ENCODE measurements around the gene MYO1H. TPM values are rescaled to one million over a fixed set of nuclear protein-coding genes. Genes with fewer than 3 reads are reported as not detected.

The MYO1H gene
- total and polyA plus RNA-seq, 2 of the 13 experiments (the other 11 are each of a cell fraction or from before 2014, with no cell fraction given) = not detected

GRCh38 chr12:109302358-109302757 is 45.3 kb upstream of the MYO1H start:
- Histone ChIP-seq H2AFZ (ENCODE audit: low read length) (no peak overlapping the region), H3K9me3 (ENCODE audit: low read length) (no peaks in the 10 kb centered on the region), H3K27me3 (ENCODE audit: control insufficient read depth in 1 of 2, insufficient read depth in 2 of 2, low read length in 2 of 2) (peaks cover 0 to 13% of the 10 kb centered on the region in 2 experiments; a peak in 3 of 5 replicates), H4K20me1 (ENCODE audit: insufficient read depth, low read length) (no peaks in the 10 kb centered on the region), H3K4me1 (ENCODE audit: insufficient read depth, low read length) (peaks cover 21% of the 10 kb centered on the region), H3K27ac (ENCODE audit: extremely low read length, insufficient read depth, low read length) (no peak overlapping the region), H3K79me2 (ENCODE audit: insufficient read depth, low read length) (no peaks in the 10 kb centered on the region), H3K36me3 (replicated peaks in 1 of 2; ENCODE audit: control insufficient read depth in 1 of 2, insufficient read depth in 2 of 2, low read length in 2 of 2) (no peaks in the 10 kb centered on the region), H3K4me3 (replicated peaks in 1 of 3; ENCODE audit: insufficient read depth in 1 of 3, low read depth in 2 of 3, low read length in 3 of 3) (no peak overlapping the region), H3K4me2 (ENCODE audit: low read depth, low read length) (no peak overlapping the region), H3K9ac (ENCODE audit: insufficient read depth, low read depth, low read length) (no peak overlapping the region)
- in situ Hi-C loops (cut with HindIII; ENCODE audit: extremely low pct_ligation_motif_present, low pct_unique_long_range_greater_than_20kb) = no loop called here
- TF ChIP-seq ZNF768 (CRISPR knock-in tag; IDR thresholded peaks at IDR 0.05) (peak; percentile 86; the same call in 1 of the 2 replicates), ZFP36 (IDR thresholded peaks at IDR 0.05; ENCODE audit: borderline replicate concordance, low read depth, low read length, partially characterized antibody) (peak; percentile 12), CTCF (CRISPR knock-in tag; IDR thresholded peaks at IDR 0.05) (peak; percentile 14; the same call in 1 of the 2 replicates), MATR3 (CRISPR knock-in tag; IDR thresholded peaks at IDR 0.05) (no peak)
- no TSS peak for BruUV-seq (replicated peaks)
- CTCF ChIA-PET (ENCODE audit: low intra/inter-chr PET ratio, low total read pairs) = no interaction called here
- ATAC-seq (no peak), DNase-seq (ENCODE audit: low spot score) (no peak), FAIRE-seq (no peak)
- 11% methylated on average over 2 of the region's 2 CpGs for WGBS (ENCODE audit: low lambda C conversion rate)
- POLR2A ChIA-PET = no interaction called here
- intact Hi-C loops (cut with micrococcal nuclease; ENCODE audit: unreplicated experiment) = no loop called here

DNA sequence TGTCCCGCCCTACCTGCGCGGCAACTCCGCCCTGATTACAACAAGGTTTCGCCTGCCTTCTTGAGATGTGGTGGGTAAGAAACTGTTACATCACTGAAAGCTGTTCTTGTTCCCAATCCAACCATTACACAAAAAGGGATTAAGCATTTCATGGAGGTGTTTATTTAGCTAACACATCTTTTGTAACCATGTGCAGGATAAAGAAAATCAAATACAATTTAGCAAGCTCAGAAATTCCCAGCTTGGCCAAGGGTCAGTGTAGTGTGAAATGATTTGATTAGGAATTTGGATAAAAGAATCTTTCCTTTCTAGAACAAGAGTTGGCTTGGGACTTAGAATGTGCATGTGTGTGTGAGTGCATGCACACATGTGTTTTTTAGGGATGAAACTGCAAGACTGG is 44.9 kb upstream of the MYO1H start:
- Histone ChIP-seq H3K4me1 (ENCODE audit: insufficient read depth, low read length) (peaks cover 25% of the 10 kb centered on the region), H3K79me2 (ENCODE audit: insufficient read depth, low read length) (no peaks in the 10 kb centered on the region), H2AFZ (ENCODE audit: low read length) (no peak overlapping the region), H3K4me2 (ENCODE audit: low read depth, low read length) (no peak overlapping the region), H4K20me1 (ENCODE audit: insufficient read depth, low read length) (no peaks in the 10 kb centered on the region), H3K27me3 (ENCODE audit: control insufficient read depth in 1 of 2, insufficient read depth in 2 of 2, low read length in 2 of 2) (peaks cover 3 to 17% of the 10 kb centered on the region in 2 experiments; a peak in 3 of 5 replicates), H3K36me3 (replicated peaks in 1 of 2; ENCODE audit: control insufficient read depth in 1 of 2, insufficient read depth in 2 of 2, low read length in 2 of 2) (no peaks in the 10 kb centered on the region), H3K9ac (ENCODE audit: insufficient read depth, low read depth, low read length) (no peak overlapping the region), H3K9me3 (ENCODE audit: low read length) (no peaks in the 10 kb centered on the region), H3K27ac (ENCODE audit: extremely low read length, insufficient read depth, low read length) (no peak overlapping the region), H3K4me3 (replicated peaks in 1 of 3; ENCODE audit: insufficient read depth in 1 of 3, low read depth in 2 of 3, low read length in 3 of 3) (no peak overlapping the region)
- ChIA-PET CTCF (ENCODE audit: low intra/inter-chr PET ratio, low total read pairs) (no interaction called here), POLR2A (no interaction called here)
- WGBS (ENCODE audit: low lambda C conversion rate) = 56% methylated on average over 4 of the region's 5 CpGs
- ATAC-seq (no peak), DNase-seq (ENCODE audit: low spot score) (no peak), FAIRE-seq (no peak)
- in situ Hi-C loops (cut with HindIII; ENCODE audit: extremely low pct_ligation_motif_present, low pct_unique_long_range_greater_than_20kb) (no loop called here), intact Hi-C loops (cut with micrococcal nuclease; ENCODE audit: unreplicated experiment) (no loop called here)
- BruUV-seq (replicated peaks) = no TSS peak
- TF ChIP-seq MLXIP (CRISPR knock-in tag; IDR thresholded peaks at IDR 0.05; ENCODE audit: borderline replicate concordance) (no peak), ZFYVE20 (CRISPR knock-in tag; IDR thresholded peaks at IDR 0.05; ENCODE audit: borderline replicate concordance, low read depth) (no peak), EED (CRISPR knock-in tag; IDR thresholded peaks at IDR 0.05) (no peak), ELF4 (CRISPR knock-in tag; IDR thresholded peaks at IDR 0.05; ENCODE audit: borderline replicate concordance) (no peak), NFKBIZ (CRISPR knock-in tag; IDR thresholded peaks at IDR 0.05) (no peak)
- TF ChIP-seq, protein P1, sequence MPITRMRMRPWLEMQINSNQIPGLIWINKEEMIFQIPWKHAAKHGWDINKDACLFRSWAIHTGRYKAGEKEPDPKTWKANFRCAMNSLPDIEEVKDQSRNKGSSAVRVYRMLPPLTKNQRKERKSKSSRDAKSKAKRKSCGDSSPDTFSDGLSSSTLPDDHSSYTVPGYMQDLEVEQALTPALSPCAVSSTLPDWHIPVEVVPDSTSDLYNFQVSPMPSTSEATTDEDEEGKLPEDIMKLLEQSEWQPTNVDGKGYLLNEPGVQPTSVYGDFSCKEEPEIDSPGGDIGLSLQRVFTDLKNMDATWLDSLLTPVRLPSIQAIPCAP (CRISPR knock-in tag; IDR thresholded peaks at IDR 0.05; ENCODE audit: low read depth) = no peak
- TF ChIP-seq, protein P2, sequence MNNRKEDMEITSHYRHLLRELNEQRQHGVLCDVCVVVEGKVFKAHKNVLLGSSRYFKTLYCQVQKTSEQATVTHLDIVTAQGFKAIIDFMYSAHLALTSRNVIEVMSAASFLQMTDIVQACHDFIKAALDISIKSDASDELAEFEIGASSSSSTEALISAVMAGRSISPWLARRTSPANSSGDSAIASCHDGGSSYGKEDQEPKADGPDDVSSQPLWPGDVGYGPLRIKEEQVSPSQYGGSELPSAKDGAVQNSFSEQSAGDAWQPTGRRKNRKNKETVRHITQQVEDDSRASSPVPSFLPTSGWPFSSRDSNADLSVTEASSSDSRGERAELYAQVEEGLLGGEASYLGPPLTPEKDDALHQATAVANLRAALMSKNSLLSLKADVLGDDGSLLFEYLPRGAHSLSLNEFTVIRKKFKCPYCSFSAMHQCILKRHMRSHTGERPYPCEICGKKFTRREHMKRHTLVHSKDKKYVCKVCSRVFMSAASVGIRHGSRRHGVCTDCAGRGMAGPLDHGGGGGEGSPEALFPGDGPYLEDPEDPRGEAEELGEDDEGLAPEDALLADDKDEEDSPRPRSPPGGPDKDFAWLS (CRISPR knock-in tag; IDR thresholded peaks at IDR 0.05; ENCODE audit: borderline replicate concordance) = no peak

Measured in HepG2 (cell line).